ENCODE data around the gene ZNF407.

- TF ChIP-seq CTCF (IDR thresholded peaks at IDR 0.05; ENCODE audit: low read length) = no peak
- TF ChIP-seq EZH2phosphoT487 (IDR thresholded peaks at IDR 0.05; ENCODE audit: low read length) = no peak
- TF ChIP-seq EZH2 (optimal IDR thresholded peaks at IDR 0.05; ENCODE audit: low read depth, low read length) = no peak
Observed at GRCh38 chr18:74873629-74874028, 276.0 kb downstream of the ZNF407 start.

Data from MM.1S (cell line).